NOMO-1 treated with dmso at 0.1 percent for 144 hours (cell line): ENCODE results near the gene CRK.
"Not testable (repeated sequence)": the region's sequence is repeated elsewhere in the genome, so short reads cannot be mapped to it uniquely, and the experiment has no call there.

Source experiments
- DNase-seq: peaks from one replicate; lab custom pipeline; 2025; ENCODE audit not compliant: unreplicated experiment; lab: John Stamatoyannopoulos, UW

CRK gene

GRCh38 chr17:1467898-1468492, 12.0 kb upstream of the CRK start:
- peak; percentile 79 for DNase-seq

DNA sequence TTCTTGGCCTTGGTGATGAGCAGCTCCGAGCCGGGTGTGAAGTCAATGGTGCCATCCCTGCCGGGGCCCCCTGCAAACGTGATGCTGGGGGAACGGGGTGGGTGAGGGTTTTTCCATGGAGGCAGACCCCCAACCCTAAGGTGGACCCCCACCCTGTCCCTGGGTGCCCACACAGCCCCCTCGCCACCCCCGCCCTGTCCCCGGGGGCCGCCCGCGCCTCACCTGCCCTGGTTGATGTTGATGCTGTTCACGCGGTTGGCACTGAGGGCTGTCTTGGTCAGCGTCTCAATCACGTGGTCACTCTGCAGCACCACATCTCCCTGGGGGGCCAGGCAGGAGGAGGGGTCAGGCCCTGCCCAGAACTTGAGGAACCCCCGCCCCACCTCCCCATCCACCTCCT, 11.2 kb upstream of the CRK start:
- no peak for DNase-seq

DNA sequence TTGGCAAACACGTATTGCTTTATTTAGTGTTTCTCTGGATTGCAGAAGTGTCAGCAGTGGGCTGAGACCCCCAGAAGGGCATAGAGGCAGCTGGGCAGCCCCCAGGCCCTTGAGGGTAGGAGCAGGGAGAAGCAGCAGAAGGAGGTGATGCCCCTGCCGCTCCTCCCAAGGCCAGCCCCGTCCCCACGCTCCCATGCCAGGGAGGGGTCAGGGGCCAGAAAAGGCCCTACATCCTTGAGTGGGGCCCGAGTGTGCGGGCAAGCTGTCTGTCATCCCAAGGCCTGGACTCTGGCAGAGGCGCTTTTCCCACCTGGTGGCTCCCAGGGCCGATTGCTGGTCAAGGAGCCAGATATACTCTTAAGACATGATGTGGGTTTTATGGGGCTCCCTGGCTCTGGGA, 8.2 kb upstream of the CRK start:
- no peak for DNase-seq

GRCh38 chr17:1462164-1463112, 6.4 kb upstream of the CRK start:
- DNase-seq, result no peak

DNA sequence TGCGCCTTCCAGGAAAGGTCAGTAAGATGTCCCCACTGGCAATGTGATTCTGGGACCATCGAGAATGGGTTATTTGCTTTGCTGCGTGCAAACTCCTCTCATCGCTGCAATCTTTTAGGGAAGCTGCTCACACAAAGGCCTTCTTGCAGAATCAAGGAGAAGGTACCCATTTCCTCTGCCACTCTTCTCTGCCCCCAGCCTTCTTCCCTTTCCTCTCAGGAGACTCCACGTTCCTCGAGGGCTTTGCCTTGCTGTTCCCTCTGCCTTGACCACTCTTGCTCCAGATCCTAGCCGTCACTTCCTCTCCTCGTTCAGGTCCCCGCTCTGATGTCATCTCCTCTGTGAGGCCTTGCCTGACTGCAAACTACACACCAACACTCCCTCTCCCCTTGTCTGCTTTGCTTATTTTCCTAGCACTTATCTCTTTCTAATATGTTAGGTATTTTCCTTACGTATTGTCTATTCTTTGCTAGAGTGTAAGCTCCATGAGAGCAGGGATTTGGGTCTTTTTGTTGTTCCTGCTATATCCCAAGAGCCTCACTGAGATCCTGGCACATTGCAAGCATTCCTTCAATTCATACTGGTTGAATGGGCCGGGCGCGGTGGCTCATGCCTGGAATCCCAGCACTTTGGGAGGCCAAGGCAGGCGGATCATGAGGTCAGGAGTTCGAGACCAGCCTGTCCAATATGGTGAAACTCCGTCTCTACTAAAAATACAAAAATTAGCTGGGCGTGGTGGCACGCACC, 5.3 kb upstream of the CRK start:
- peak; percentile 24 for DNase-seq

DNA sequence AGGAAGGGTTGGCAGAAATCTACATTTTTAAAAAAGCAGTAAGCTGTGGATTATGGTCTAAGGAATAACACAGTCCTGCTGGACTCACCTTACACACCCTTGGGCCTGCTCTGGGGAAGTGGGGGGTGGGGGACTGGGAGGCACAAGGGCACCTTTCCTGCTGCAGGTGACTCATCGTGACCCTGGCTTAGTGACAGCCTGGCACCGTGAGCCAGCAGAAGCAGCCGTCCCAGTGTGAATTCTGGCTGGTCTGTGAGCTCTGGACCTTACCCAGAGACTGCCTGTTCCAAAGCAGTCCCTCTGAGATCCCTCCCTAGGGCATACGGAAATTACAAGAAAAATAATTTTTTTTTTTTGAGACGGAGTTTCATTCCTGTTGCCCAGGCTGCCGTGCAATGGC, 4.2 kb upstream of the CRK start:
- DNase-seq, result no peak

DNA sequence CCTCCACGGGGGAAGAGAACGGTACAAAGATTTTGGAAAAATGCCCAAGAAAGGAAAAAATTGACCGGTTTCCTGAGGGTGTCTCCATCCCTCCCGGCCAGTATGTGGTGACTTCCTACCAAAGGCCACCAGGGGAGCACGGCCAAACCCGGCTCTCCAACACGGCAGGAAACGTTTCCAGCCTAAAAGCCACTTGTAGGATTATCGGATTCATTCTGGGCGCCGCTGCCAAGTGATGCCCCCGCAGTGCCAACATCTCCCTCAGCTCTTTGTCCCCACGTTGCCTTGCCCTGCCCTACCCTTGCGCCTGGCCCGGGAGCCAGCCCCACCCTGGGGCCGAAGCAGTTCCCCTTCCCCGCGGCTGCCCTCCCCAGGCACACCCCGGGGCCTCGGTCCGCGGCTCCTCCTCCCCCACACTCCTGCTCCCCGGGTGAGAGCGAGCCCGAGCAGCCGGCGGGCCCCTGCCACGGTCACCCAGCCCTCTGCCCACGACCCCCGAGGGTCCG, 688 bp downstream of the CRK start:
- no peak for DNase-seq

- DNase-seq, result no peak
Observed at GRCh38 chr17:1454541-1454940, 1.5 kb downstream of the CRK start.

GRCh38 chr17:1453694-1454093, 2.3 kb downstream of the CRK start:
- DNase-seq, result not testable (repeated sequence)

DNA sequence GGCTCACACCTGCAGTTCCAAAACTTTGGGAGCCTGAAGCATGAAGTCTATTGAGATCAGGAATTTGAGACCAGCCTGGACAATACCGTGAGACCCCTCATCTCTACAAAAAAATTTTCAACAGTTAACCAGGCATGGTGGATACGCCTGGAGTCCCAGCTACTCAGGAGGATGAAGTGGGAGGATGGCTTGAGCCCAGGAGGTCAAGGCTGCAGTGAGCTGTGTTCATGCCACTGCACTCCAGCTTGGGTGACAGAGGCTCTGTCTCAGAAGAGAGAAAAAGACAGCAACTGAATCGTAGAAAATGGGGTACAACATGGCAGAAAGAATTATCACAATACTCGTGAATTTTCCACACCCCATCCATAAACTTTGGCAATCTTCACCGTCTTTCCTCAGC, 3.2 kb downstream of the CRK start:
- DNase-seq, result no peak

DNA sequence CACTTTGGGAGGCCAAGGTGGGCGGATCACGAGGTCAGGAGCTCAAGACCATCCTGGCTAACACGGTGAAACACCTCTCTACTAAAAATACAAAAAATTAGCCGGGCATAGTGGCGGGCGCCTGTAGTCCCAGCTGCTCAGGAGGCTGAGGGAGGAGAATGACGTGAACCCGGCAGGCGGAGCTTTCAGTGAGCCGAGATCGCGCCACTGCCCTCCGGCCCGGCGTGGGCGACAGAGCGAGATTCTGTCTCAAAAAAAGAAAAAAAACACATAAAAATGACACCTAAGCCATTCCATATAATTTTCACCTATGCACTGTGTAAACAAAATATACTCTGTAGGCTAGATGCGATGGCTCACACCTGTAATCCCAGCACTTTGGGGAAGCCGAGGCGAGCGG, 5.8 kb downstream of the CRK start:
- DNase-seq, result not testable (repeated sequence)

- no peak for DNase-seq
Observed at GRCh38 chr17:1449412-1449967, 6.5 kb downstream of the CRK start.

- no peak for DNase-seq
Observed at GRCh38 chr17:1447052-1447451, 9.0 kb downstream of the CRK start.

- no peak for DNase-seq
Observed at GRCh38 chr17:1446201-1446600, 9.8 kb downstream of the CRK start.

GRCh38 chr17:1445695-1446094, 10.3 kb downstream of the CRK start:
- DNase-seq, result not testable (repeated sequence)

- not testable (repeated sequence) for DNase-seq
Observed at GRCh38 chr17:1442721-1443120, 13.3 kb downstream of the CRK start.

GRCh38 chr17:1442187-1442586, 13.8 kb downstream of the CRK start:
- DNase-seq, result no peak

DNA sequence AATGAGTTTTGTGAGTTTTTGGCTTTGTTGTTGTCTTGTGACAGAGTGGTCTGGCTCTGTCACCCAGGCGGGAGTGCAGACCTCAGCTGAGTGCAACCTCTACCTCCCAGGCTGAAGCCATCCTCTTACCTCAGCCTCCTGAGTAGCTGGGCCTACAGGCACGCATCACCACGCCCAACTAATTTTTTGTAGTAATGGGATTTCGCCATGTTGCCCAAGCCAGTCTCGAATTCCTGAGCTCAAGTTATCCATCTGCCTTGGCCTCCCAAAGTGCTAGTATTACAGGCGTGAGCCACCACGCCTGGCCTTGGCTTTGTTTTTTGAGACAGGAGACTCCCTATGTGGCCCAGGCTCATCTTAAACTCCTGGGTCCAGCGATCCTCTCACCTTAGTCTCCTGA, 15.1 kb downstream of the CRK start:
- DNase-seq, result no peak

GRCh38 chr17:1438593-1439083, 17.4 kb downstream of the CRK start:
- DNase-seq, result no peak

- no peak for DNase-seq
Observed at GRCh38 chr17:1435326-1435725, 20.7 kb downstream of the CRK start.

DNA sequence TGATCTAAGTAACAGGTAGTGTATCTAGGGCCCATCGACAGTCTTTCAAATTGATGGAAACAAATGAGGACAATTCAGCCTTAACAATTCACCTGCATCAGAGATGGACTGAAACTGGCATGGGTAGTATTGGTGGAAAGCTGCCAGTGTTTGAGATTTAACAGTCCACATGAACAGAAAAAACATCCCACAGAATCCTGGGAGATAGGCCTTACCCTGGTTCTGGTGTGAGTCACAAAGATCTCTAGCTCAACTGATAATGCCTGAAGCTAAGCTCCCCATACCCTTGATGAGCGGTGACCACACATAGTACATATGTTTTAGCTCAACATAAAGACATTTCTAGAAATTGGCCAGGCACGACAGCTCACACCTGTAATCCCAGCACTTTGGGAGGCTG, 21.9 kb downstream of the CRK start:
- no peak for DNase-seq
